ENCODE data around the gene TMEM109.

Gene TMEM109

GRCh38 chr11:60928563-60929001 lies 14.6 kb downstream of the TMEM109 start:
- no peak for FAIRE-seq

- FAIRE-seq: no peak
Measured at GRCh38 chr11:60929764-60930163, 15.8 kb downstream of the TMEM109 start.

GRCh38 chr11:60930394-60930793 lies 16.4 kb downstream of the TMEM109 start:
- no peak for FAIRE-seq

GRCh38 chr11:60931917-60932316 lies 18.0 kb downstream of the TMEM109 start:
- FAIRE-seq: no peak

GRCh38 chr11:60932605-60933356 lies 18.8 kb downstream of the TMEM109 start:
- FAIRE-seq: no peak

- no peak for FAIRE-seq
Measured at GRCh38 chr11:60933416-60934123, 19.6 kb downstream of the TMEM109 start.

- no peak for FAIRE-seq
Measured at GRCh38 chr11:60934124-60934789, 20.3 kb downstream of the TMEM109 start.

- no peak for FAIRE-seq
Measured at GRCh38 chr11:60934790-60935605, 21.0 kb downstream of the TMEM109 start.

GRCh38 chr11:60935676-60936442 lies 21.9 kb downstream of the TMEM109 start:
- FAIRE-seq: no peak

GRCh38 chr11:60936467-60937143 lies 22.6 kb downstream of the TMEM109 start:
- no peak for FAIRE-seq

- FAIRE-seq: no peak
Measured at GRCh38 chr11:60937144-60937527, 23.2 kb downstream of the TMEM109 start.

GRCh38 chr11:60937811-60938210 lies 23.9 kb downstream of the TMEM109 start:
- no peak for FAIRE-seq

GRCh38 chr11:60938500-60938899 lies 24.5 kb downstream of the TMEM109 start:
- no peak for FAIRE-seq

GRCh38 chr11:60939301-60939700 lies 25.3 kb downstream of the TMEM109 start:
- no peak for FAIRE-seq

- no peak for FAIRE-seq
Measured at GRCh38 chr11:60939855-60940254, 25.9 kb downstream of the TMEM109 start.

- no peak for FAIRE-seq
Measured at GRCh38 chr11:60941371-60942119, 27.6 kb downstream of the TMEM109 start.

- no peak for FAIRE-seq
Measured at GRCh38 chr11:60942219-60942618, 28.3 kb downstream of the TMEM109 start.

- FAIRE-seq: no peak
Measured at GRCh38 chr11:60942970-60943565, 29.1 kb downstream of the TMEM109 start.

- no peak for FAIRE-seq
Measured at GRCh38 chr11:60944490-60945294, 30.7 kb downstream of the TMEM109 start.

GRCh38 chr11:60945295-60945667 lies 31.3 kb downstream of the TMEM109 start:
- no peak for FAIRE-seq
